GM12891 (cell line): ENCODE measurements around the gene SCN4A.

Experiments
- PAX5 ChIP-seq: IDR thresholded peaks from 2 replicates; pipeline ENCODE4 v1.6.1; 2011; ENCODE audit warnings: low read length, moderate library complexity, mild to moderate bottlenecking; ENCODE audit not compliant: insufficient read depth, severe bottlenecking
- POLR2A ChIP-seq: IDR thresholded peaks from 2 replicates; pipeline ENCODE4 v1.6.1; 2011; ENCODE audit warnings: low read depth, low read length, control low read depth
- POLR2AphosphoS5 ChIP-seq: IDR thresholded peaks from 2 replicates; pipeline ENCODE4 v1.6.1; 2011; ENCODE audit warnings: low read depth, low read length, control low read depth
- TAF1 ChIP-seq: IDR thresholded peaks from 2 replicates; pipeline ENCODE4 v1.6.1; 2011; ENCODE audit warnings: low read depth, low read length, control low read depth

- TF ChIP-seq POLR2AphosphoS5 = no peak; the same call in 1 of the 2 replicates
- peak; percentile 57; the same call in 1 of the 2 replicates for TF ChIP-seq POLR2A
- TF ChIP-seq PAX5 = no peak
- no peak; the same call in 1 of the 2 replicates for TF ChIP-seq TAF1
Measured at GRCh38 chr17:63931981-63932561, 40.6 kb downstream of the SCN4A start, which contains the start of gene CD79B.
